Activated CD4-positive, alpha-beta T cell treated with anti-CD3 and anti-CD28 coated beads, Interleukin-10, Interleukin-2, amounts not matched to agents 100 ng/mL and 50 ng/mL, durations not matched to agents 16 hours and 8 hours (primary cell): Measurements from ENCODE around the gene FLII.

Source experiments
- DNase-seq: peaks from one replicate; pipeline ENCODE4 v3.0.0-alpha.2; 2020

Gene FLII

DNA sequence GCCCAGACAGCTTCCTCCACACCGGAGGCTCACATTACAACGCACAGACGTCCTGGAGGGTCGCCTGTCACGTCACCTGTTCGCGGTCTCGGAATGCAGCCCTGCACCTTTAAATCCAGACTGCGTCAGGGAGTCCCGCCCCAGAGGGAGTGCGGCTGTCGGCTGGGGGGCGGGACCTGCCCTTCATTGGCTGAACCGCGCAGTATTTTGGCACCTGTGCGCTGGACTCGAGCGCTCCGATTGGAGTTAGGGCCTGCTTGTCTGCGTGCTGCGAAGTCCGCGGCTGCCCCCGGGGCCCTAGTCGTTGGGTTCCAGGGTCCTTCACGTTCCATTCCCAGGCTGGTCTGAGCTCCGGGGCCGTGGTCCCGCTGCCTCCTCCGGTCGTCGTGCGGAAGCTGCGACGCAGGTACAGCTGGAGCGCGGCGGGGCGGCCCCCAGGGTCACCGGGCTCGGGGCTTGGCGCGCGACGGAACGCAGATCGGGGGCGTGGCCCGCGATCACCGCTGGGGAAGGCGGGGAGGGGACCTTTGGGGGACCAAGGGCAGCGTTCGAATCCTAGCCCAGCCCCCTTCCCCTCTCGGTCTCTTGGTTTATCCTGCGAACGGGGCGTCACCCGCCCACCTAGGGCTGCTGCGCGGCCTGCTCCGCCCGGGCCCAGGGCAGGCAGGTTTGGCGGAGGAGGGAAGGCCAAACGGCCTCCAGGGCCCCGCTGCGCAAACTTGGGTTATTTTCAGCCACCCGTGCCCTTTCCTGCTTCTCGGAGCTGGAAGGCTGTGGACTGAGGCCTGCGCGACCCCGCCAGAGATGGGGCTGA is 2.0 kb upstream of the FLII start, which contains the start of gene MIEF2:
MIEF2 (plus strand) TSS at position 331 of the 814 bp plus-strand sequence. CDS start 2,059 bp downstream, outside the sequence.
- DNase-seq, result peak; percentile 97

DNA sequence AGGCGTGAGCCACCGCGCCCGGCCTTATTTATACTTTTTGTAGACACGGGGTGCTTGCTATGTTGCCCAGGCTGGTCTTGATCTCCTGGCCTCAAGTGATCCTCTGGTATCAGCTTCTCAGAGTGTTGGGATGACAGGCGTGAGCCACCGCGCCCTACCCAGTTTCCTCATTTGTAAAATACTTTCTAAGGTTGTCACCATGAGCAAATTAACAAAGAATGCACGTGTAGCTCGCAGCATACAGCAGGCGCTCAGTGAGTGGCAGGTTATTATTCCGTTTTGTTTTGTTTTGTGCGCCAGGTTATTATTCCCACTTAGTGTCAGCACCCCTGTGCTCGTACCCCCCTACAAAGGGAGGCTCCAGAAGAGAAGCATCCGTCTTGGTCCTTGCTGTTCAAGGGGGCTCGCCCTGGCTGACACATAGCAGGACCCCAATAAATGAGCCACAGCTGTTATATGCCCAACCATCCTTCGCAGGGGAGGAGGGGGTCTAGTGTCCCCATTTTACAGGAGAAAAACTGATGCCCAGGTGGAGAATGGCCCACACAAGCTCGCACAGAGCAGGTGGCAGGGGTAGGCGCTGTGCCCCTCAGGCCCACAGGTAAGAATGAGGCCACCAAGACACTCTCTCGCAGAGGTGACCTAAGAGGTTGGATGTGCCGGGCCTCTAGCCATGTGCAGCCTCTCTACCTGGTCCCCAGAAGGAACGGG is 1.2 kb upstream of the FLII start:
- no peak for DNase-seq

DNA sequence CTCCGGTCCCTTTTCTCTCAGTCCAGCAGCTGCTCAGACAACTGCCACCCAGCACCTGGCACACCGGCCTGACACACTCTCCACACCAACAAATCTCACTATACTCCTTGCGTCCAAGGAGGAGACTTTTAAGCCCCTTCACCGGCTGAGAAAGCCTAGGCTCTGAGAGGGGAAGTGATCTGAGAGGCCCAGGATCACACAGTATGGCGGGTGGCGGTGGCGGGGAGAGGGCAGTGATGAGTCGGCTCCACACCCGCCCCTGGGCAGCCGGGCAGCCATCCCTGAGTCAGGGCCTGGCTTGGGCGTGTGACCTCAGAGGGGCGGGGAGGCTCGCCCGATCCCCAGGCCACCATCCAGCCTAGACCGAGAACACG is 569 bp downstream of the FLII start:
- DNase-seq, result peak; percentile 64

DNA sequence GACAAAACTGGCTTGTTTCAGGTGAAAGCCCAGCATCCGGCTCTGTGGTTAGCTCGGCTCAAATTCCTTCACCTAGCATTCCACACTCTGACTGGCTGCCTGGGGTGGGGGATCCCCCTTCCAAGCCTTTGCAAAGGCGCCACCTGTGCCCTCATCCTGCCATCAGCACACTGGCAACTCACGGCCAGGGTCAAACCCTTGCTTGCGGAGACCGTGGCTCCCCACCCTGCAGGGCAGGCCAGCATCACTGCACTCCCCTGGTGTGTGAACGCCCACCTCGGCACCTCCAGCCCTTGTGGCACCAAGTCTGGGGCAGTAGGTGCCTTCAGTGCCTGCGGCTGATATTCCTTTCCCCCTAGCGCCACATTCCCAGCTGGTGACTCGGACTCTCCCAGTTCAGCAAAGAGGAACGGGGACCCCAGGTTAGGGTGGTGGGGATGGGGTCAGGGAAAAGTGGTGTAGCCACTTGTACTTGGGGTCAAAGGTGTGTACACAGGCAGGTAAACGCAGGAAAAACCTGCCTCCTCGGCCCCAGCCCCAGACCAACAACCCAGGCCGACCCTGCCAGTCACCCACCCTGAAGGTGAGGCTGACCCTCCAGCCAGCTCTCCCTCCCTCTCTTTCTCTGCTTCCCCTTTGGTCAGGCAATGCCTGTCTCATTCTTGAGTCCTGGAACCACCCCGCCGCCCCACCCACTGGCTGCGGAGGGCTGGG is 1.1 kb downstream of the FLII start:
- DNase-seq, result peak; percentile 47

DNA sequence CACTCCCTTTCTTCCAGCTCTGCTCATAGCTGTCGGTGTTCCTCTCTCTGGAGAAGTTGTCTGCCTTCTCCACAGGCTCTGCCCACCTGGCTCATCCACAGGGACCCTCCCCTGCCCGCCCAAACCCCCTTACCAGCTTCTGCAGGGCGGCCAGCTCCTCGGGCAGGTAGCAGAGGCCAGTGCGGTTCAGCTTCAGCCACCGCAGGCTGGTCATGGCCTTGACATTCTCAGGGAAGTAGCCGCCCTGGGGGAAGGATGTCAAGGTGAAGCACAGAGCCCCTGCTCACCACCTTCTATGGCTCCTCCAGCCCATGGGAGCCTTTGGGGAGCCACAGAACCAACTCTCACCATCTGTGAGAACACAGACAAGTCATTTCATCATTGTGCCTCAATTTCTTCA is 1.8 kb downstream of the FLII start:
- DNase-seq, result no peak

GRCh38 chr17:18256351-18256750 is 2.2 kb downstream of the FLII start:
- no peak for DNase-seq

- DNase-seq, result no peak
These were observed 3.5 kb downstream of the FLII start for GRCh38 chr17:18254888-18255649.

DNA sequence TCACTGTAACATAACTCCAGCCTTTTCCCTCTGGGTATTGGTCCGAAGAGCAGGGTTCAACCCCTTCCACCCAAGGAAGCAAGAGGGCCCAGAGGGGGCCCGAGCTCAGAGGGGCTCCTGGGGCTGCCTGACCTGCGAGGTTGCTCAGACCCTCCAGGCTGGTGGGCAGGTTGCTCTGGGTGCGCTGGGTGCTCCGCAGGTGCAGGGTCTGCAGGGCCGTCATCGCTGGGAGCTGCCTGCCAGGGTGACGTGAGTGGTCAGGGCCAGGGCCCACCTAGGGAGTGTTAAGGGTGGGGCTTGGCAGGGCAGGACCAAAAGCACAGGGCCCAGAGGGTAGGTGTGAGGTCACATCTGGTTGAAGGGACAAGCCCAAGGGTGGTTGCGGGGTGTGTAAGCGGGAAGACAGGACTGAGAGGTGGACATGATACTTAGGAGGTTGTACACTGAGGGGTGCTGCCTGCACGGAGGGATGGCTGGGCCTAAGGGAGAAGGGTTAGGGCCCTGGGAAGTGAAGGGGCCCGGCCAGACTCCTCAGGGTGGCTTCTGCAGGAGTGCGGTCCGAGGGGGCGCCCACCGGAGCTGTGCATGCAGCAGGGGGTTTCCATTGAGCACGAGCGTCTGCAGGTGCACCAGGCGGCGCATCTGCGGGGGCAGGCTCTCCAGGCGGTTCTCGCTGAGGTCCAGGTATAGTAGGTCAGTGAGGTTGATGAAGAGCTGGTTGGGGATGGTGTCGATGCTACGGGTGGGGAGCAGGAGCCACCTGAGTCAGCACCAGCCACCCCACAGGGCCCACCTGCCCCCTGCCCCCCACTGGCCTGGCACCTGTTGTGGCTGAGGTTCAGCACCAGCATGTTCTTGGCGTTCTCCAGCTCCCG is 4.4 kb downstream of the FLII start:
- no peak for DNase-seq

DNA sequence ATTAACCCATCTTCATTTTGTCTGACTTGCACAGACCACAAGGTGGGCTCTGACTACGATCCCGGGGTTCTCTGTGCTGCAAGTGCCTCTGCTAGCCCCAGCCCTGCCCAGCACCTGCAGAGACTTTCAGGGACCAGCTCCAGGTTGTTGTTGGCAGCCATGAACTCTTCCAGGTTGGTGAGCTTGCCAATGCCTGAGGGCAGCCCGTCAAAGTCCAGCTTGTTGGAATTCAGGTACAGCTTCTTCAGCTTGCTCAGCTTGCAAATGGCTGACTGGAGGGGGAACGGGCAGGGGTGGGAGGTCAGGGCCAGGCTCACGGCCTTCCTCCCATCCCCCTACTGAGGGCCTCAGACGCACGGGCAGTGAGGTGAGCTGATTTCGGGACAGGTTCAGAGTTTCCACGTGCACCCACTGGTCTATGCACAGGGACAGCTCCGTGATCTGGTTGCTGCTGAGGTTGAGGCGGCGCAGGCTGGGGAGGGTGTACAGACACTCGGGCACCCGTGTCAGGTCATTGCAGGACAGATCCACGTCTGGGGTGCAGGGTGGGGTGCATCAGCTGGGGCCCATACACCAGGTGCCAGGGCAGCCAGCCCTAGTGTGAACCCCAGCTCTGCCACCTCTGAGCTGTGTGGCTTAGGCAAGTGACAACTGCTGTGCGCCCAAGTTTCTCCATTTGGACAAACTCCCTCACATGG is 5.2 kb downstream of the FLII start:
- DNase-seq, result no peak

DNA sequence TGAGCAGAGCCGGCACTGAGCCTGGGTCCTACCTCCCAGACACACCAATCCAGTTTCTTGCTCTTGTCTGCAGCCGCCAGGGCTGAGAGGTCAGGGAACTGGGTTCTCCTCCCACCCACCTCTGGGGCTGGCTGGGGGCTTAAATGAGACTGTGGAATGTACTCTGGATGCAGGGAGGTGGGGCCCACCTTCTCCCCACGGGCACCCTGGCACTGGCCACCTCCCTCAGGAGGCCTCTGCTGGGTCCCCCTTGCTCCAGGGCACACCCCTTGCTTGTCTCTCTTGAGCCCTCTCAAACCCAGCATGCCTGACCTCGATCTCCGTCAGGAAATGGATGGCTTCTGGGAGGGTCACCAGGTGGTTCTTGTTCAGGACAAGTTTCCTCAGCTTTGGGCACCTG is 6.4 kb downstream of the FLII start:
- no peak for DNase-seq

GRCh38 chr17:18251204-18251603 is 7.3 kb downstream of the FLII start:
- DNase-seq, result no peak

- no peak for DNase-seq
These were observed 7.8 kb downstream of the FLII start for GRCh38 chr17:18250708-18251107.

GRCh38 chr17:18250259-18250658 is 8.3 kb downstream of the FLII start:
- DNase-seq, result no peak

DNA sequence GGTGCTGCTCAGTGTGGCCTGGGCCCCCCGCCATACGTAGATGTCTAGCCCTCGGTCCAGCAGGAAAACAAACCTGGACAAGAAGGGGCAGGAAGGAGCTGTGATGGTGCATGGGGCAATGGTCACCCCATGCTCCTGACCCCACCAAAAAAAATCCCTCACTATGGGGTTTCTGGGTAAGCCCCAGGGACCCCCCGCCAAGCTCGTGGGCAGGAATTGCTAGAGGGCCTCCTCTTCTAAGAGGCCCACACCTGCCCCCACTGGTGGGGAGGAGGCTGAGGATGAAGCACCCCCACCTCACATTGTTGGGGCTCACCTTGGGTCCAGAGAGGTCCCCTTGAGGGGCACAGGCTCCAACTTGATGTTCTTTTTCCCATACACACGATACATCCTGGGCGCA is 9.7 kb downstream of the FLII start:
- no peak for DNase-seq

DNA sequence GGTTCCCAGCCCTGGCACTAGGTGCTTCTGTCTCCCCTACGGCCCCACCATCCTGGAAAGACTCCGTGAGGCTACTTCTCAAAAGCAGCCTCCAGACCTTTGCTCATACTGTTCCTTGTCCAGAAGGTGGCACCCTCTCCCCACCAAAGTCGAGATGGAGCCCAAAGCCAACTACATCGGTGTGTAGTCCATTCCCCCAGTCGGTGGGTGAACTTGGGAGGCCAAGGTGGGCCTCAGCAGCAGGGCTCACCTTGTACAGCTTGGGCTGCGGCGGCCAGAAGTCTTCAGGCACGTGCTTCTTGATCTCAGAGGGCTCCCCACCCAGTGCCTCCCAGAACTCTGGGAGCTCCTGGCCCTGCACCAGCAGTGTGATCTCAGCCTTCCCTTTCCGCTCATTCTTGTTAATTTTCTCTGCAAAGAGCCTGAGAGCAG is 10.2 kb downstream of the FLII start:
- DNase-seq, result peak; percentile 69

DNA sequence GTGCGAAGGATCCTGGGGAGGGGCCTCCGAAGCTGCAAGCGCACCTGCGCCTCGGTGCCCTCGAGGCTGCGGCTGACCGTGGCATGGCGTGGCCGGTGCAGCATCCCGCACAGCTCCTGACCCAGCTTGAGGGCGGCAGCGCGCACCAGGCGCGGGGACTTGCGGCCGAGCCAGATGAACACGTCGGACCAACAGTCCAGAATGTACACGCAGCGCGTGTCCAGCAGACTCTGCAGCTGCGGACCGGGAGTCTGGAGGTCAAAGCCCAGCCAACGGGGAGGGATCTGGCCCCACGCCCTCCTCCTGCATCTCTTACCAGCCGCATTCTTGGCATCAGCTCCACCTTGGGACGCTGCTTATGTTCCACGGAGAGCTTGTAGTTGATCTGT is 10.9 kb downstream of the FLII start:
- no peak for DNase-seq

DNA sequence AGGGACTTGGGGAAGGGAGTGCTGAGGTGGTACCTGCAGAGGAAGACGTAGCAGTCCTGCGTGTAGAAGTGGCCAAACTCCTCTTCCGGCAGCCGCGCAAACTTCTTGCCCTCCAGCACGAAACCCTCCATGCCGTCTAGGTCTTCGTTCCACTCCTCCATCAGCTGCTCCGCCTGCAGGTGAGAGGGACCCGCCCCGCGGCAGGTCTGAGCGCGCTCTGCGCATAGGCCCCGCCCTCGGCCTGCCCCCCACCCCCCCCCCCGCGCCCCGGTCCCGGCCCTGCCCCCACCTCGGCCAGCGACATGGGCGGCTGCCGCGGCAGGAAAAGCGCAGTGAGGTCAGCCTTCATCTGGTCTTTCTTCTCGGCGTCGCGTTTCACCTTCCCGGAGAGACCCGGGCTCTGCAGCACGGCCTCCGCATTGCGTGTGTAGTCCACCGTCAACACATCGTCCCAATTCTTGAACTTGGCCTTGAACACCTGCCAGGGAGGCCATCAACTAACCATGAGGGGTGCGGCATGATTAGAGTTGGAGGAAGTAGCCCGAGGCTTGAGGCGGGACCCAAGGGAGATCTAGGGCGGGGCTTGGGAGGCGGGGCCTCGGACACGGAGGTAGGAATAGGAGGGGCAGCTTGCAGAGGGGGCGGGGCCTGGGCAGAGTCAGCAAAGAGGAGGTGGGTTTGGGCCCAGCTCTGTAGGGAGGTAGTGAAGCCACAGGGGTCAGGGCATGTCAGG is 11.5 kb downstream of the FLII start:
- DNase-seq, result peak; percentile 33

DNA sequence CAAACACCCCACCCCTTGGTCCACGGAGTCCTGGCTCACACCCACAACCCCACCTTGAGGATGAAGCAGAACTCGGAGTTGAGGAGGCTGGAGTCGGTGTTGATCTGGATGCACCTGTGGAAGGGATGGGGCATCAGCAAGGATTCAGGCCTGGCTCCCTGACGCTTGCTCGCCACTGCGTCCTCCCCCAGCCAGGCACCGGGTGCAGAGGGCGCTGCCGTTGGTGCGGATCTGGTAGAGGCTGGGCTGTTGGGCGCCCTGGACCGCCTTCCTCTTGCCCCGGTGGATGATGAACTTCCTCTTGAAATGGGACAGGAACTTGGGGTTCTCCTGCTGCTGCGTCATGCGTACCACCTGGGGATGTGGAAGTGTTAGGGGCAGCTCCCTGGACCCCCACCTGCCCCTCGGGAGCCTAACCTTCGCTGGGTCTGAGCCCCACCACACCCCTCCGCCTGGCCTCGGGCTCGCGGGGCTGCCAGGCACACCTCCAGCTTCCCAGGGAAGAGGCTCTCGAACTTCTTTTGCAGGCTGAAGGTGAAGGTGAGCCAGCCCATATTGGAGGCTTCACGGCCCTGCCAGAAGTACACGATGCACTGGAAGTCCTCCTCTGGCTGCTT is 12.3 kb downstream of the FLII start:
- no peak for DNase-seq

GRCh38 chr17:18245038-18245776 is 13.3 kb downstream of the FLII start:
- DNase-seq, result no peak
